GM21576 (cell line): Measurements from ENCODE around the gene PIGR.

Source experiments
- ATAC-seq: cut with Tn5 transposase; IDR thresholded peaks from one replicate; pipeline ENCODE4 v1.9.1; 2021; ENCODE audit warnings: mild to moderate bottlenecking, moderate library complexity; ENCODE audit not compliant: unreplicated experiment

PIGR gene

DNA sequence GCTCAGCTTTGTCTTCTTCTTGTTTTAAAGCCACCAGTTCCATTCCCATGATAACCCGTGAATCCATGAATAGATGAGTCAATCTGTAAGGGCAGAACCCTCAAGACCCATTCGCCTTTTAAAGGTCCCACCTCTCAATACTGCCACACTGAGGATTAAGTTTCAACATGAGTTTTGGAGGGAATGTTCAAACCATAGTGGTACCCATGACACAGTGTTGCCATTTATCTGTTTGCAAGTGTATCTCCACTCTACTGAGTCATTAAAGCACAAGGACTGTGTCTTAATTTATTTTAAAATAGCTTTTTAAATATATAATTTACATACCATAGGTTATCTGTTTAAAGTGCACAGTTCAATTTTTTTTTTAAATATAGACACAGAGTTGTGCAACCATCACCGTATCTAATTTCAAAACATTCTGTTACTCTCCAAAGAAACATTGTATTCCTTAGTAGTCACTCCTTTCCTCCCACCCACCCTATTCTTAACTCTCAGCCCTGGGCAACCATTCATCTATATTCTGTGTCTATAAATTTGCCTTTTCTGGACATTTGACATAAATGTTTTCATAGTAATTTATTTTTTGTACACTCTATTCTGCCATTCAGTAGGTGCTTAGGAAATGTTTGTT, 53.8 kb downstream of the PIGR start:
- ATAC-seq, result no peak

DNA sequence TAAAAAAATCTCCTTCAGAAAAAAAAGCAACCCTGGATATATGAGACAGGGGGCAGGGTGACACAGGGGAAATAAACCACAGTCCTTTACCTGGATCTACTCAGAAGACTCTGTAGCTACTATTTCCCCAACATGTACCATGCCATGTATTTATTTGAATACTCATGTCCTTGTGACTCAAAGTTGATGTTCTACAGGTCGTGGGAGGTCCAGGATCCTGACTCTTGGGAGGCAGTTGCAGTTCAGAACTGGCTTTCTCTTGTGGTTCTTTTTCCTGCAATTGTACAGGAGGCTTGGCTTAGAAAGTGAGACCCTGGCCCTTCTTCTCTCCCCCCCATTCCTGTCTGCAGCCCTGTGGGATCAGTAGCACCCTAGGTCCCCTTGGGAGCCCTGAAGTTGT, 54.9 kb downstream of the PIGR start:
- no peak for ATAC-seq

DNA sequence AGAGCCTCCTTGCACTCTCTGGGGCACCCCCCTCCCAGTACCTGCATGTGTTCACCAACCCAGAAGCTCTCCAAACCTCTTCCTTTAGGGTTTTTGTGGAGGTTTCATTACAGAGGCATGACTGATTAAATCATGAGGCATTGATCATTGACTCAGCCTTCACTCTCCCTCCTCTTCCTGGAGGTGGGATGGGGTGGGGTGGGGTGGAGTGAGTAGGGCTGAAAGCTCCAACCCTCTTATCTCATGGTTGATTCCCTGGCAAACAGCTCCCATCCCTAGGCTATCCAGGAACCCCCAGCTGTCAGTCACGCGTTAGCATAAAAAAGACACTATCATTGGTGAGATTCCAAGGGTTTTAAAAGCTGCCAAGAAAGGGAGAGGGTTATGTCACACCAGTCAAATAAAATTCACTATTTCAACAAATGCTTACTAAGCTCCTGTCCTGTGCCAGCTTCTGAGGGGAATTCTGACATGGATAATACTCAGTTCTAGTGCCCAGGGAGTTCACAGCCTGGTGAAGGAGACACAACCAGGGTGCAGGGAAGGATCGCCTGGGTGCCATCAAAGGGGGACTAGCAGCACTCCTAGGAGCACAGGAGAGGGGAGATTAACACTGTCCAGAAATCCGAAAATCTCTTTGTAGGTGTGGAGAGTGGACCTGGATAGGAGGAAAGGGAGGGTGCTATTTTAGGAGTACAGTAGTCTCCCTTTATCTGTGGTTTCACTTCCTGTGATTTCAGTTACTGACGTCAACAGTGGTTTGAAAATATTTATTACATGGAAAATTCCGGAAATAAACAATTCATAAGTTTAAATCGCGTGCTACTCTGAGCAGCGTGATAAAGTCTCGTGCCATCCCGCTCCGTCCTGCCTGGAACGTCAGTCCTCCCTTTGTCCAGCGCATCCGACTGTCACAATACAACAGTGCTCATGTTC, 55.9 kb downstream of the PIGR start:
- no peak for ATAC-seq

DNA sequence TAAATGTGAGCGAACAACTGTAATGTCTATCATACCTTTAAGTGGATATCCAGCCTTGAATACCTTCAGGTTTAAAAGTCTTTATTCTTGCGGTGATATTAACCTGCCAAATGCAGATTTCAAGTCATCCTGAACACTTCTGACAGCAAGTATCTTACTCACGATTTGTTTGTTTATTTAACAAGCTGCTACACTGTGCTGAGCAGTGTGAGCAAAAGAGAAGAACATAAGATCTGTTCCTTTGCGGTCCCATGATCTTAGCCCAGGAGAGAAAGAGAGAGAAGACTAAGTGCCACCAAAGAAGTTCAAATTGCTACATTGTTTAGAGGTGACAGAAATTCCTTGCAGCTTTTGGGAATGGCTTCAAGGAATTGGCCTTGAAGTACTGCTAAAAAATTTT, 58.6 kb downstream of the PIGR start:
- no peak for ATAC-seq

DNA sequence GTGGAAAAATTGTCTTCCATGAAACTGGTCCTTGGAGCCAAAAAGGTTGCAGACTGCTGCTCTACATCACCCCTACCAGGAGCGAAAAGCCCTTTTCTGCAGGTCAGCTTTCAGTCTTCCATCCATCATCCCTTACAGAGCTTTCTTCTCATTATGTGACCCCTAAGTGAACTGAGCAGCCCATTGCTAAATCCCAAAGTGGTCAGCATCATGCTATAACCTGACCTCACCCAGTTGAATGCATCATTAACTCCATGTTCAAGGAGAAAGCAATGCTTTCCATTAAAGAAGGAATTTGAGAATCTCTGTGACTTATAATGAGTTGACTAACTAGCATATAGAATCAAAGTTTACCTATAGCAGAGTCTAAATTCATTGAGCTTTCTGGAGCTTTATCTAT, 59.4 kb downstream of the PIGR start:
- ATAC-seq, result no peak

DNA sequence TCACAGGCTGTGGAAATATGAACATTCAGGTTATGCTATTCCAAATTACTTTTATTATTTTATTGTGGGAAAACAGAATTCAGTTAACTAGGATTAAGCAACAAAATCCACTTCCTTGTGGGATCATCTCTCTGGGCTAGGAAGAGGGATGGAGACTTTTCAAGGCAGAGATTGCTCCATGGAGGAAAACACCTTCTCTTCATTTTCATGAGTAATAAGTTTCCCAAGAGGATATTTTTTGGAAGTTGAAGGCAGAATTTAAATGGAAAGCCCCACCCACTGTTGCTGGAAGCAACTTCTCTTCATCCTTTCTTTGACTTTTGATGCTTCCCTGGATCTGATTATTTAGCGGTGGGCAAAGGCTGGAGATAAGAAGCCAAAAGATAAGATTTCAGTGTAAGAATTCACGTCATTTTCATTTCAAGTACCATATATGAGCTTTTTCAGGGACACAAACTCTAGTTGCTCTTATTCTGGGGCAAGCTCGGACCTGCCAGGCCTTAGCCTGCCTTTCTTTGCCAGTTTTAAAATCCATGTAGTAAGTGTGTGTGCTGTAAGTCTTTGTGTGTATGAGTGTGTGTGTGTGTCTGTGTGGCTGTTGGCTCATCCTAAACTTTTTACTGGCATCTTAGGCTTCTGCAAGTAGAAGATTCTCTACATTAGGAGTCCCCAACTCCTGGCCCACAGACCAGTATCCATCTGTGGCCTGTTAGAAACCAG, 60.8 kb downstream of the PIGR start:
- no peak for ATAC-seq

DNA sequence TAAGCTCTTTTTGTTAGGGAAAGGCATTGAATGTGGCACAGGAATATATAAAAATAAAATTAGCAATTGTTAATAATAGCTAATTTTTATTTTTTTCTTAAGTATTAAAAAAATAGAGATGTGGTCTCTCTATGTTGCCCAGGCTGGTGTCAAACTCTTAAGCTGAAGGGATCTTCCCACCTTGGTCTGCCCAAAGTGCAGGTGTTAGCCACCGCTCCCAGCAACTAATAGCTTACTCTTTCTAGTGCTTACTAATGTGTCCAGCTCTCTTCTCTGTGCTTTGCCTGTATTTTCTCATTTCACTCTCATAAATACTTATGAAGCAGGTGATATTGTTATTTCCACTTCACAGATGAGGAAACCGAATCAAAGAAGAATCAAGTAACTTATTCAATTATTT, 62.4 kb downstream of the PIGR start:
- no peak for ATAC-seq

DNA sequence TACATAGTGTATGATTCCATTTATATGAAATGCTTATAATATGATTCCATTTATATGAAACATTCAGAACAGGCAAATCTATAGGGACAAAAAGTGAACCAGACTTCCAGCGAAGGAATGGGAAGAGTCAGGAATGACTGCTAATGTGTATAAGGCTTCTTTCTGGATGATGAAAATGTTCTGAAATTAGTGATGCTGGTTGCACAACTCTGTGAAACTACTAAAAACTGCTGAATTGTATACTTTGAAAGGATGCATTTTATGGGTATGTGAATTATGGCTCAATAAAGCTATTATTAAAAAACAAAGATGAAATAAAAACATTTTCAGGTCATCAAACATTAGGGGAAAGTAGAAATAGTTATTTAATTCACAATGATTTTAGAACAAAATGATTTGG, 63.1 kb downstream of the PIGR start:
- no peak for ATAC-seq

DNA sequence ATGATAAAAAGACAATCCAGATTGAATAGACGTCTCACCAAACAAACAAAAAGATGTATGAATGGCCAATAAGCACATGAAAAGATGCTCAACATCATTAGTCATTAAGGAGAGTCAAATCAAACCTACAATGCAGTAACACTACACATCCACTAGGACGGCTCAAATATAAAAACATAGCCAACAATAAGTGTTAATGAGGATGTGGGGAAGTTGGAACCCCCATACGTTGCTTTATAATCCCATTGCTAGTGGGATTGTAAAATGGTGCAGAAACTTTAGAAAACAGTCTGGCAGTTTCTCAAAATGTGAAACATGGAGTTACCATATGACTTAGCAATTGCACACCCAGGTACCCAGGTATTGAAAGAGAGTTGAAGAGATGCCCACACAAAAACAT, 63.7 kb downstream of the PIGR start:
- no peak for ATAC-seq

DNA sequence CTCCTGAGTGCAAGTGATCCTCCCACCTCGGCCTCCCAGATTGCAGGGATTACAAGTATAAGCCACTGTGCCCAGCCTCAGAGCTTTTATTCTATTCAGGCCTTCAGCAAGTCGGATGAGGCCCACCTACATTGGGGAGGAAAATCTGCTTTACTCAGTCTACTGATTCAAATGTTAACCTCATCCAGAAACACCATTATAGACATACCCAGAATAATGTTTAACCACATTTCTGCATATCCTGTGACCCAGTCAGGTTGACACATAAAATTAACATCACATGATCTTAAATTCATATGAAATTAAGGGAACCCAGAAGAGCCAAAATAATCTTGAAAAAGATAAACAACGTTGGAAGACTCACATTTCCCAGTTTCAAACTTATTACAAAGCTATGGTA, 66.0 kb downstream of the PIGR start:
- no peak for ATAC-seq
